HL-60/S4 treated with phorbol 12-myristate 13-acetate at 8.2 ng/mL for 4 days and 3 days (cell line): ENCODE results near the gene AIMP1.
"Not testable (repeated sequence)": the region's sequence is repeated elsewhere in the genome, so short reads cannot be mapped to it uniquely, and the experiment has no call there.

ENCODE experiments used
- in situ Hi-C: fragments of 300-500 bp; cut with MboI; formaldehyde crosslinking; loops from 2 replicates; pipeline ENCODE4 v1.15.0; 2022; ENCODE audit warnings: low sequenced_read_pairs

Gene AIMP1

DNA sequence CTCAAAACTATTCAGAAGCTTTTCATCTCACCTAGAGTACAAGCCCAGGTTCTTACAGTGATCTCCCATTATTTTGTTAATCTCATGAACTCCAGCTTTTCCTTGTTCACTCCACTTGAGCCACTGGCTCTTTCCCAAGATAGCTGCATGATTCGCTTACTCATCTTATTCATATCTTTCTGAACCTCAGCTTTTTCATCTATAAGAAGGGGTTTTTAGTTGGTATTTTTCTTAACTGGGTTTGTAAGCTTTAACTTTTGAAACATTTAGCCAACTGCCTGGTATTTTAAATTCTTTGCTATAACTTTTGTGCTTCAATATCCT, 28.3 kb downstream of the AIMP1 start:
- in situ Hi-C loops, result no loop called here

DNA sequence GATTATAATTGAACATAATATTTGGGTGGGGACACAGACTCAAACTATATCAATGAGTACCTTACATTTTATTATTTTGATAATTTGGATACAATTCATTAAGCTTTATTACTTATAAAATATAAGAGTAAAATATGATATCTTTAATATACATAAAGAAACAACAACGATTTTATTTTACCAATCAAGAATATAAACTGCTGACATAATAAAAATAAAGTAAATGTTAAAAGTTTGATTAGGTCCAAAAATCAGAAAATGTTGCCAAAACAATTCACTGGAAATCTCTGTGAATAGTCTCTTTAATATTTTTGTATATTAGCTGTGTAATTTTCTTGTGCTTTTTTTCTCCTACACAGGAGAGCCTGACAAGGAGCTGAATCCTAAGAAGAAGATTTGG, 30.8 kb downstream of the AIMP1 start:
- in situ Hi-C loops, result no loop called here

DNA sequence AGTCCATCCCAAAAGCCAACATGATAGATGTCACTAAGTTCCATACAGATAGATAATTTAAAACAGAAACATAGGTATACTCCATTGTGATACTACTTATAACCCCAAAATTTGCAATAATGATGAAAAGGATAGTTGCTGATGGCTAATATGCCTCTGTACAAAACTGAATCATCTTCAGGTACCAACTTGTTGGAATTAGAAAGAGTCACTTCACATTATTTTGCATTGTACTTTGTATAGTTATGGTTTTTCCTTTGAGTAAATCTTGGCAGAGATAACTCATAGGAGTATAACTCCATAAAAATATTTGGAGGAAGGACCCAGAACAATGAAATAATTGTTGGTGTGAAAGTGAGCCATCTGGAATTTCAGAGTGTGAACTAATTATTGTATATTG, 34.7 kb downstream of the AIMP1 start:
- in situ Hi-C loops, result no loop called here

DNA sequence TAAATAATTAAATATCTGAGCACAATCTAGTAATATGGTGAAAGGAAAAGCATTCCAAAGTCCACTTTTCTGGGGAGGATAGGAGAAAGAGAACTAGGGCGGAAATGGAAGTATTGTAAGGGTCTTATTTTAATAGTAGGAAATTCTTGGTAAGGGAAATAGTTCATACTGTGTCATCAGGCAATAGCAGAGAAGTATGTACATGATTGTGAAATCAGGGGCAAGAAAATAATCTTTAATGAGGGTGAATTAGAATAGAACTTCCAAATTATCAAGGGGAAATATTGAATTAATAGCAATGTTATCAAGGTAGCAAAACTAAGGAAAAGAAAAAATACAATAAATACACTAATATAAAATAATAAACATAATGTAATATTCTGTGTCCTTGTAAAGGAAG, 37.4 kb downstream of the AIMP1 start:
- in situ Hi-C loops, result no loop called here

DNA sequence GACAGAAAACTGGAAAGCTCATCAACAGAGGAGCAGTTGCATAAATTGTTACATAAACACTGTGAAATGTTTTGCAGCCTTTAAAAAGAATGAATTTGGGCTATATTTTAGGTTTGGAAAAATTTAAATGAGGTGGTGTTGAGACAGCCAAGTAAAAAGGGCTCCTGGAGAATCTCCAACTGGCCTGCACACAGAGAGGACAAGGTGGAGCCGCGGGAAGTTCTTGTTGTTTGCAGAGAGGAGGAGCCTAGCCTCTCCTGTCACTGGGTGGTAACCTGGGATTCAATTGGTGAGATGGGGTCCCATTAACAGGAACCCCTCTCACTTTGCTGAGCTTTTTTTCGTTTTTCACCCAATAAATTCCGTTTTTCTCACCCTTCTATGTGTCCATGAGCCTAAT, 38.8 kb downstream of the AIMP1 start:
- in situ Hi-C loops, result no loop called here

DNA sequence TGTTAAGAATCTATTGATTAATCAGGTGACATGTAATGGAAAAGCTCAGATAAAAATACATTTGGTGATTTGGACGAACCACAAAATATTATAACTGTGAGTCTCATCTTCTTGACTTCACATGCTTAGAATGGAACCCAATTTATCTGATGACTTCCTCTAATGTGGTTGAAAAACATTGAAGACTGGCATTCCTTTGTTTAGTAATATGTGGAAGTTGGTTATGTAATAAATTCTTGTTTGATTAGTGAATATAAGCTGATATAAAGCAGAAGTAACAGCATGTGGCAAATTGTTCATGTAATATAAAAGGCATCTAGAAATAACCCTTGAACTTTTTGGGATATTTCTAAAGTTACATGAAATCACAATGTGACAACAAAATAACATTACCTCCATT, 42.5 kb downstream of the AIMP1 start:
- in situ Hi-C loops, result no loop called here

DNA sequence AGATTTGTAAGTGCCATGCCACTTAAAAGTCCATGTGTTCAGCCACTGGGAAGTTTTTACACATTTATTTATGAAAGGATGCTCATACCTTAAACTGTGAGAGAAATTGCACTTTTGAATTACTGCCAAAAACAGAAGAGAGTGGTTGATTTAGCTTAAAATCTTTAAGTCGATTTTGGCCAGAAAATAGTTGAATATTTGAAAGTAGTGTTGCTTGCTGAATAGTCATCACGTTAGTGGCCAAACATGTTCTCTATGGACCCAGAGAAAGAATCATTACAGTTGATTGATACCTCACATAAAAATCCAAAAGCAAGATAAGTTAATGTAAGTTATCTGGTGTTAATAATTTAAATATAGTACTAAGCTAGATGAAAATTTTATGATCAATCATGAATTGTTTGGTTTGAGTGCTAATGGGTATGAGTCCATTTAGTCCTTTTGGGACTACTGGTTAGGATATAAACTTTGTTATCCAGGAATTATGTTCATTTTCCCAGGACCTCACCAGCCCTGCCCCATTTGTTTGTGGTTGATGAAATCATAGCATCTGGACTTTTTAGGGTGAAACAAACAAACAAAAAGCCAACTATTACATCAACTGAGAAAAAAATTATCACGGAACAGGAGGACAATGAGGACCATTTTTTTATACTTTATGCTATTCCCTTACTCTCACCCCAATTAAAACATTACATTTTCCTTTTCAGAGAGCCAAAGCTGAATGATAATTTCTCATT, 45.9 kb downstream of the AIMP1 start:
- in situ Hi-C loops, result loop anchor here (10.0 kb wide), 1 partner anchor 443 kb away; no protein-coding TSS in a partner anchor

DNA sequence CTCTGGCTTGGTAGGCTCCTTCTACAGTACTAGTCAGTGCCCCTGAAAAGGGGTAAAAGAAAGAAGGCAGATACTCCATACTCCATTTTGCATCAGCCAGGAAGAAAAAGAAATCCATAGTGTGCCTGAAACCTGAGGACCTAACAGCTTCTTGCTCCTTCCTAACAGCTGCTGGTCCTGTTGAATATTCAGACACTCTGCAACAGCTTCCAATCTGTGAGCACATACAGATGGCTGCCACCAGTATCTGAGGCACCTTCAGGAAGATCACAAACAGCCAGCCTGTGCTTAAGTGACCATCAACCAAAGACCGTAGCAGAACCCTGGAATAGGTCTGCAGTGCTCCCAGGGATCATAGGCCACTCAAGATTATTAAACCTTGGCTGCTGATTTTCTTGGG, 47.9 kb downstream of the AIMP1 start:
- in situ Hi-C loops, result loop anchor here (10.0 kb wide), 1 partner anchor 441 kb away; no protein-coding TSS in a partner anchor

DNA sequence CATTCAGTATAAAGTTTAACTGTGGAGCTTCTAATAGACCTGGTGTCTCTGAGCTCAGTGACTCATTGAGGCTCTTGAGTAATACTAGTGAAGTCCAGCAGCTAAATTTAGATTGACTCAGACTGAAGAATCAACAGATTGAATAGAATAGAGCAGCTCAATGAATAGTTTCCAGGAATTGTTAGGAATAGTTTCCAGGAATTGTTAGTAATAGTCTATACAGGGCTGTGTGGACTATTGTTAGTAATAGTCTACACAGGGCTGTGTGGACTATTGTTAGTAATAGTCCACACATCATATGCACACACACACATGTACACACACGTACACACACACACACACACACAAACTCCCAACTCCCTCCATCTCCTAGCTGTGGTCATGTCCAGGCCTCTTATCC, 49.3 kb downstream of the AIMP1 start:
- in situ Hi-C loops, result loop anchor here (10.0 kb wide), 1 partner anchor 439 kb away; no protein-coding TSS in a partner anchor

DNA sequence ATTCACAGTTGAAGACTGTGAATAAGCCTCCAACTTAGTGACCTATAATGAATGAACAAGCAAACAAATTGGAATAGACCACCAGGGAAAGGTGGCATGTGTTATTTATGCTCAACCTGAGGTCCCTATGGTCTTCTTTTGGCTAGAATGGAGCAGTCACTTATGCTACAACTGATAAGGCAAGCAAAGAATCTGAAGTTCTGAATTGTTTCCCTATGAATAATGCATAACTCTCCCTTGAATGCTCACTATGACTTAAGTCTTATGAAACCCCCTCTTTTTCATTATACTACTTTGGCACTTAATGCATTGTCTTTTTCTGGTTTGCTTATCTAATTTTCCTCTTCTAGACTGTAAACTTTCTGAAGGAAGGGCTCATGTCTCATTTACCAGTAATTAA, 49.7 kb downstream of the AIMP1 start:
- in situ Hi-C loops, result loop anchor here (10.0 kb wide), 1 partner anchor 439 kb away; no protein-coding TSS in a partner anchor

DNA sequence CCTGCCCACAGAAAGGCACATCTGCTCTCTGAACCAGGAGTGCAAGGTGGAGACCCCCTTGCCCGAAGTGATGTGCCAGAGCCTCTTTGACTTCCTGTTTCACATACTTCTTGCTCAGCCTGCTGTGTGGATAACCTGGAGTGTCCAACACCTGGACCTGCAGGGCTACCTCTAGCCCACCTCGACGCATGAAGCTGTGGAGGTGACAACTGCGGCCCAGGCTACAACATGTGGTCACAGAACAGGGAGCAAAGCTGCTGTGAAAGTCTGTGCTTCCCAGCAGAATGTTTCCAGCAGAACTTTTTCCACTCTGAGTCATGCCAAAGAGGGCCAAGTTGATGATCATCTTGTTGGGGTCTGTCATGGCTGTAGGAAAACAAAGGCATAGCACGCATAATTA, 50.7 kb downstream of the AIMP1 start:
- in situ Hi-C loops, result loop anchor here (10.0 kb wide), 1 partner anchor 438 kb away; no protein-coding TSS in a partner anchor

DNA sequence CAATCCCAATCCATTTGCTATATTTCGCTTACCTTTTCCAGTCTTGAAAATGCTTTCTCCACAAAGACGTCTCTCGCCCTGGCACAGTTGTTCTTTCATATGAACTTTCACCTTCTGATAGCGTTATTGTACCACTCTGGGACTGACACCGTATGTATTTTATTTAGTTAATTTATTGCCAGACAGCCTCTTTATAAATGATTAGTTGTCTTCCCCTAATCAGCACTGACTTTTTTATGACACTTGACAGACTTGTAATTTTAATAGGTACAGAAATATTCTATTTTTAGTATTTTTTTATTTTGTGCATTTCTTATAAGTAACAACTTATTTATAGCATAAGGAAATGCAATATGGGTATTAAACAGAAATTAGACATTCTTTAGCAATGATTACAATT, 52.3 kb downstream of the AIMP1 start, which contains the start of gene GIMD1:
GIMD1 (minus strand) TSS at position 101 of the 400 bp plus-strand sequence. CDS start 1,343 bp downstream, outside the sequence.
- in situ Hi-C loops, result loop anchor here (10.0 kb wide), 1 partner anchor 436 kb away; no protein-coding TSS in a partner anchor

DNA sequence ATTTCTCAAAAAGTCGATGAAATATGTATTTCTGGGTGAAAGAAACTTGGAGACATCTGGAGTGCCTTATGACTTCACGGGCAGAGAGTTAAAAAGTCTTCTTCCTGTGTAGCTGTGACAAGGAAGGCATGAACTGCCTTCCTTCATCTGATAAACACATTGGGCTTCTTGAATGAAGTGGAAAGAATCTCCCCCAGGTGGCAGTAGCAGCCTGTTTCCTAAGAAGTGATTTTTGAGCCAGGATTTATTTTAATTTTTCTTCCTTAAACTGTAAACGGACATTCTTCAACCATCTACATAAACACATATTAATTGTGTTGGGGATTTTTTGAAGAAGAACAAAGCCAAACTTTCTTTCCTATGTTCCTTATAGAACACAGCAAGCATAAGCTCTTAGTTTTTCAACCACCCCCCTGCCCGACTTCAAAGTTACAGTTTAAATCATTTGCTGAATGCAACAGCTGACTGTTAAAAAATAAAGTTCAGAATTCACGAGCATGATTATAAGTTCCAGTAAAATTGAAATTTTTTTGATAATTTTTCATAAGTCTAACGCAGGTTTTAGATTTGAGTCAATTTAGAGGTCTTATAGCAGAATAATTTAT, 53.2 kb downstream of the AIMP1 start:
- in situ Hi-C loops, result loop anchor here (10.0 kb wide), 1 partner anchor 435 kb away; no protein-coding TSS in a partner anchor

DNA sequence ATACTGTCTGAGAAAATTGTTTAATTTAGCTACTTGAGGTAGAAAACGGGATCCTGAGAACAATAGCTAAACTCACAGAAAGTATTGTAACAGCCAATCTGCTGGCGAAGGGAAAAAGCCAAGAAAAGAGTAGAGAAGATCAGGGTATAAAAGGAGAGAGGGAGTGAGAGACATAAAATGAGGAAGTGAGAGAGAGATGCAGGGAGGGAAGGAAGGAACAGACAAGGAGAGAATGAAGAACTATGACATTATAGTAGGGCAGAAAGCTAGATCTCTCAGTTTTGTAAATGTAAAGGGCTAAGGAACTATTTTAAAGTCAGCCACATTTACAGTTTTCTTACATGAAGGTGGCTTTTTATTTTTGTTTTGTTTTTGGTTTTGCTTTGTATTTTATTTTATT, 53.9 kb downstream of the AIMP1 start:
- in situ Hi-C loops, result no loop called here

DNA sequence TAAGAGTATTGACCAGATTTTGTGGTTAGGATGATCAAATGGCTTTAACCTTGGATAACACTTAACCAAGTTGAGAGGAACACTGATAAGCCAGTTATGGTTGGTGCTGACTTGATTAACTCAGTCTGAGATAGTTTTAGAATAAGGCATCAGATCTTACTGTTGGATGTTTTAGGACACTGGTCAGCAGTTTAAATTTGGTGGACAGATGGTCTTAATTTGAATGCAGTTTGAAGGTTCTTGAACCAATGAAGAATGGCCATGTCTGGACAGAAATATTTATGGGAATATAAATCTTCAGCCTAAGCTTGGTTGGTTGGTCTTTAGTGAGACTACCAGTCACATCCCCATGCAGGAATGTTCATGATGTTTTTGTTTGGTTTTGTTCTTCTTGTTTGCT, 54.8 kb downstream of the AIMP1 start:
- in situ Hi-C loops, result no loop called here

DNA sequence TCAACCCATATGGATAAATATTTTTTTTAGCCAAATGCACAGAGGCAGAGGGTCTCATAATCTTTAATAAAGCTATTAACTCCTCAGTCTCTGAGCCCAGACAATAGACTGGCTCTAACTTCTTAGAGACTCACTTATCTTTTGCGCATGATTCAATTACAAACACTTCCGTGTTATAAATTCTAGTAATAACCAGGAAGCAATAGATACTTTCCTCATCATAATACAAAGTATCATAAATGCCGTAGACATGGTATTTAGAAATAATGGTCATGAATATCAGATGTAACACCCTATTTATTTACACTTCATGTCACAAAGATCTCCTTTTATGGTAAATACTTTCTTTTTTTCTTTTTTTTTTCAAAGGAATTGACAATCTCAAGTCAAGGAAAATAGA, 56.7 kb downstream of the AIMP1 start:
- in situ Hi-C loops, result no loop called here

DNA sequence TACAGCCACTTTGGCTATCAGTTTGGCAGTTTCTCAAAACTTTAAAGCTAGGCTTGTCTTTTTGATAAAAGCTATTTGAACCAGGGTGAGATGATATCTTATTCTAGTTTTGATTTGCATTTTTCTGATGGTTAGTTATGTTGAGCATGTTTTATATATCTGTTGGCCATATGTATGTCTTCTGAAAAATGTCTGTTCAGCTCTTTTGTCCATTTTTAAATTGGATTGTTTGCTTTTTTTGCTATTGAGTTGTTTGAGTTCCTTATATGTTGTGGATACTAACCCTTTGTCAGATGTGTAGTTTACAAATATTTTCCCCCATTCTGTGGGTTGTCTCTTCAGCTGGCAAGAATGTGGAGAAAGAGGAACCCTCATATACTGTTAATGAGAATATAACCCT, 63.8 kb downstream of the AIMP1 start:
- in situ Hi-C loops, result no loop called here

DNA sequence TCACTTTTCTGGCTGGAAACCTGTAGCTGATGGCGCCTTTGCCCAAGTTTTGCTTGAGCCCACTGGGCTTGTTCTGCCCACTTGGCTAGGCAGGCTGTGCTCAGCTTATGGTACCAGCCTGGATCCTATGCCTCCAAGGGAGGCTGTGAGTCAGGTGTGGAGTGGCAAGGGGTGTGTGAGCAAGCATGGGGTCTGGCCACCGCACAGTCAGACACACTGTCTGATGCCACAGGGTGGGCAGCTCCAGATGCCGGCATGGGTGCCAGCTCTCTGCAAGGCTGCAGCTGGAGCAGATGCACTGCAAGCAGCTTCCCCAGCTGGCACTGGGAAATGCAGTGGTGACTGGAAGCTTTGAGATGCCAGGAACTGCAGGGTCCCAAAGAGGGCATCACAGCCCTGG, 68.5 kb downstream of the AIMP1 start:
- in situ Hi-C loops, result no loop called here

DNA sequence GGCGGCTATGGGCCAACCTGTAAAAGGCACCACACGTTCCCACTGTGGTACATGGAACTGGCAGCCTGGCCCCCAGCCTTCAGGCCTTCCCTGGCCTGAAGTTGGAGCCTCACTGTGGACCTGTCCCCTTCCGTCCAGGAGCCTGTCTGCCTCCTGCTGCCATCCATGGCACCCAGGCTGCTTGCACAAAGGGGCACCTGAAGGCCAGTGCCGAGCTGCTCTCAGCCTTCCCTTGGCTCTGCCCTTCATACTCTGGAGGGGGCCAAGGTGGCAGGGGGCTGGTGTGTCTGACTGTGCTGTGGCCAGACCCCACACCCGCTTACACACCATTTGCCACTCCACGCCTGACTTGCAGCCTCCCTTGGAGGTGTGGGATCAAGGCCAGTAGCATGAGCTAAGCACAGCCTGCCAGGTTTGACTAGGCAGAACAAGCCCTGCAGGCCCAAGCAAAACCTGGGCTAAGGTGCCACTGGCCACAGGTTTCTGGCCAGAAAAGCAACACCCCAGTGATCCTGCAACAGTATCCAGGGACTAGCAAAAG, 69.6 kb downstream of the AIMP1 start:
- in situ Hi-C loops, result no loop called here

DNA sequence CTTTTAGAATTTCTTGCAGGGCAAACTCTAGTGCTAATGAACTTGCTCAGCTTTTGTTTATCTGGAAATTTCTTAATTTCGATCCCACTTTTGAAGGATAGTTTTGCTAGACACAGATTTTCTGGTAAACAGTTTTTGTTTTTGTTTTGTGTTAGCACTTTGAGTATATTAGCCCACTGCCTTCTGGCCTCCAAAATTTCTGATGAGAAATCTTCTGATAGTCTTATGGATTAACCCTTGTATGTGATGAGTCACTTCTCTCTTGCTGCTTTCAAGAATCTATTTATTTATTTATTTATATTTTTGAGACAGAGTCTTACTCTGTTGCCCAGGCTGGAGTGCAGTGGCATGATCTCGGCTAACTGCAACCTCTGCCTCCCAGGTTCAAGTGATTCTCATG, 79.2 kb downstream of the AIMP1 start:
- in situ Hi-C loops, result no loop called here

DNA sequence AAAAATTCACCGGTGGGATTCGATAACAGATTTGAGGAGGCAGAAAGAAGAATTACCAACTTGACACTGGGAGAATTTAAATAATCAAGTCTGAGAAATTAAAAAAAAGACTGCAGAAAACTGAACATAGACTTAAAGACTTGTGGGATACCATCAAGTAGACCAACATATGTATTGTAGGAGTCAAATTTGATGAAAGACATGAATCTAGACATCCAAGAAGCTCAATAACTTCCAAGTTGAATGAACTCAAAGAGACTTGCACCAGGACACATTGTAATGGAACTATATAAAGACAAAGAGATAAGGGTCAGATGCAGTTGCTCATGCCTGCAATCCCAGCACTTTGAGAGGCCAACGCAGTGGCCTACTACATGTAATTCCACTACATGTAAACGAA, 82.5 kb downstream of the AIMP1 start:
- in situ Hi-C loops, result not testable (repeated sequence)
